IMR-90 (cell line): ENCODE results near the gene CXCR3. TPM values are rescaled to one million over a fixed set of nuclear protein-coding genes. Genes with fewer than 3 reads are reported as not detected.

ENCODE experiments used
- polyA plus RNA-seq, 3 experiments: library from polyadenylated mRNA; depleted of rRNA; stranded (reverse); fragments of >200 nt; gene quantifications; 2 replicates each; pipeline ENCODE4 v1.2.3, GENCODE V29; 2012; ENCODE audit warnings: low replicate concordance in 1 of 3
- total RNA-seq: library from RNA; depleted of rRNA; stranded (reverse); fragments of >200 nt; gene quantifications from 2 replicates; pipeline ENCODE4 v1.2.3, GENCODE V29; 2012; rRNA removed

The CXCR3 gene
- total and polyA plus RNA-seq, 2 of the 4 experiments (the other 2 are of a cell fraction) = not detected

Other genes starting within 250 kb of the CXCR3 start
- 65.0 and 80.7 TPM in 2 replicates for gene OGT, start 85.4 kb downstream of the CXCR3 start, total RNA-seq
- gene OGT, start 85.4 kb downstream of the CXCR3 start, polyA plus RNA-seq (2012; rRNA removed) = 96.8 and 113 TPM in 2 replicates
- gene GCNA, start 40.1 kb downstream of the CXCR3 start, total RNA-seq = 0.83 and 0.90 TPM in 2 replicates
- 0.75 and 1.3 TPM in 2 replicates for gene GCNA, start 40.1 kb downstream of the CXCR3 start, polyA plus RNA-seq (2012; rRNA removed)
- gene CXorf49, start 99.8 kb upstream of the CXCR3 start, total RNA-seq = not detected in 2 replicates
- gene CXorf49, start 99.8 kb upstream of the CXCR3 start, polyA plus RNA-seq (2012; rRNA removed) = not detected in 2 replicates
- gene CXorf49B, start 144.8 kb upstream of the CXCR3 start, total RNA-seq = not detected in 2 replicates
- not detected in 2 replicates for gene CXorf49B, start 144.8 kb upstream of the CXCR3 start, polyA plus RNA-seq (2012; rRNA removed)